NK-92 (cell line): ENCODE results near the gene SRPX2.
"Not testable (repeated sequence)": the region's sequence is repeated elsewhere in the genome, so short reads cannot be mapped to it uniquely, and the experiment has no call there.

Source experiments
- DNase-seq: peaks from one replicate; lab custom pipeline; 2025; ENCODE audit not compliant: unreplicated experiment; lab: John Stamatoyannopoulos, UW

SRPX2 gene

DNA sequence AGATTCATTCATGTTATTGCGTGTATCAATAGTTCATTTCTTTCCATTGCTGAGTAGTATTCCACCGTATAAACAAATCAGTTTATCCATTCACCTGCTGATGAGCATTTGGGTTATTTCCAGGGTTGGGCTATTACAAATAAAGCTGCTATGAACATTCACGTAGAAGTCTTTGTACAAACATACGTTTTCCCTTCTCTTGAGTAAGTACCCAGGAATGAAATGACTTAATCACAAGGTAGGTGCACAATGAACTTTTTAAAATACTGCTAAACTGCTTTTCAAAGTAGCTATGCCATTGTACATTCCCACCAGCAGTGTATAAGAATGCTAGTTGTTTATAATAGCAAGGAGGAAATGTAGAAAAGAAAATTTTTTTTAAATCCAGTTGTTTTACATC is 52.0 kb downstream of the SRPX2 start:
- no peak for DNase-seq

DNA sequence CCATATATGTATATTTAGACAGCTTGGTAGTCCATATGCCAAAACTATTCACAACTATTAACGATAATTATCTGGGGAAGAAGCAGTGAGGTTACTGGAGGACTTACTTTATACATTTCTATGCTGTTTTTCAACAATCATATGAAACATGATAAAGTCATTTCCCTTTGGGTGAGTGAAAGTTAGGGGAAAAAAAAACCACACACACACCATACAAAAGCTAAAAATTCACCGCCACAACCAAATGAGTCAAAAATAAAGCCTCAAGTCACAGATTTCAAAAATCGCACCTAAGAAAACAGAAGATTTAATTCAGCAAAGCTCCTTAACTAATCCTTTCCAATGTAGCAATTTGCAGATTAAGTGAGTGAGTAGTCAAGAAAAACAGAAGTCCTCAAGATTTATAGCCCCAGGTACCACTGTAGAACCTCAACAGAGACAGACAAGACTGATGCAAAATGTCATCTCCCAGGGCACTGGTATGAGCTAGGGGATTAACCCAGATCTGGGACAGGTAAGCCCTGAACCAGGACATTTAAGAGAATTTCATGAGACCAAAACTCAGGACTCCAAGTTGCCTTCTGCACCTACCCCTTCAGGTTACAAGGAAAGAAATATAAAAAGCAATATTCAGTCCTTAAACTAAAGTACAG is 52.8 kb downstream of the SRPX2 start:
- no peak for DNase-seq

DNA sequence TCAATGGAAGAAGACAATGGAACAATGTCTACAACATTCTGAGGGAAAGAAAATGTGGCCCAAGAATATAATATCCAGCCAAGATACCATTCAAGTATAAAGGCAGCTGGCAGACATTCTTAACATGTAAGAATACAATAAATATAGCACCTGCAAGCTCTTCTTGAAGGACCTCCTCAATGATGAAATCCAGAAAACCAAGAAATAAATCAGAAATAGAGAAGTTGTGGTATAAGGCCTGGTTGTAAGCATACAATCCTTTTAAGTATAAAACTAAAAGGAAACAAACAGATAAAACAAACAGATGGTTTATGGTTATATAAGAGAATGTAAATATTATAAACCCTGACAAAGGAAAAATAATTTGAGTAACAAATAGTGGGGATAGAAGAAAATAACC is 54.6 kb downstream of the SRPX2 start:
- no peak for DNase-seq

DNA sequence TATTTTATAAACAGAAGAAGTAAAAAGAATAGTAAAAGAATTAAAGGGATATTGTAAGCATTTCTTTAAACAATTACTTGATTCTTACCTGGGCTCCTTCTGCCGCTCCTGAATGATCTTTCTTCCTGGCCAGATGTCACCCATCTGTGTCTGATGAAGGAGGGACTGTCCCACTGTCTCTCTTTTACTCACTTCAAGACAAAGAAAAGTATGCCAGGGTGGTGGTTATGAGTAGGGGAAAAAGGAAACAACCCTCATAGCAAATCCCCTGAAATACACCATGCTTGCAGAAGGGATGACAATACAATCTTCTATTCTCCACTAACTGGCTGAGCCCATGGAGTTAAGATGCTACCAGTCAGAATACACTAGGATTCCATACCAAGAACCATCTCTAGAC is 56.8 kb downstream of the SRPX2 start:
- no peak for DNase-seq

DNA sequence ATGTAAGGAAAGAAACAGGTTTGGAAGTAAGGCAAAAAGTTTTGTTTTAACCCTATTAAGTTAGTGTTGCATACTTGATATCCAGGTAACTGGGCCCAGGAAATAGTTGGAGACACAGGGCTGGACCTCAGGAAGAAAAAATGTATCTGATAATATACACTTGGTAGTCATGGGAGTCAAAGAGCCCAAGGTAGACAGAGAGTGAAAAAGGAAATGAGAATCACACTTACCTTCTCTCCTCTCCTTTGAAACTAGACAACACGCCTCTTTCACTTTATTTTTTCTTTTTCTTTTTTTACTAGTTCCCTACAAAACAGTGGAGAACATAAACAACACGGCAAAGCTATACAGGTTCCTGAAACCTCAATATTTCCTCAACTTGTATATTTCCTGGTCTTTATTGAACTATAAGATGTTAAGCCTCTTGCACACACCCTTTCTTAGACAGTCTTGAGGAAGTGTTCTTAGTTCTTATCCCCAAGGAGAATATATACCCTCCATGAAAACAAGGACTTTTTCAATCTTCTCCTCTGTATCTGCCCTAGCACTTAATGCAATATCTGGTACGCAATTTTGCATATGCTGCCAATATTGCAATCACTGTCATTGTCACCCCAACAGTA is 60.7 kb downstream of the SRPX2 start:
- DNase-seq = no peak

DNA sequence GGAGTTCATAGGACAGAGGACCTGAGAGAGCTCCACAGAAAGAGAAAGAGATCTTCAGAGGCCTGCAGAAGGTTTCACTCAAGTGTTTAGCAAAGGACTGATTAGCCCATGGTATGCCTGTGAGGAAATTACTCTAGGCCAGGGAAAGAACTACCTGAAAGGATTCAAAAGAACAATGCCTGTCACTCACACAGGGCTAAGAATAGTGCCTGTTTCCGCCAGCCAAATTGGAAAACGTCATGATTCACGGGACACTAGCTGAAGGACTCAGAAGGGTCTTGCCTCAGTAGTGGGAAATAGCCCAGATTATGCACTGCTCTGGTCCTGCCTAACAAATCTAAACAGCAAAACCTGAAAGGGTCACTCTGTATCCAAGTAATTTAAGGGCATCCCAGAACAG is 66.8 kb downstream of the SRPX2 start:
- no peak for DNase-seq

DNA sequence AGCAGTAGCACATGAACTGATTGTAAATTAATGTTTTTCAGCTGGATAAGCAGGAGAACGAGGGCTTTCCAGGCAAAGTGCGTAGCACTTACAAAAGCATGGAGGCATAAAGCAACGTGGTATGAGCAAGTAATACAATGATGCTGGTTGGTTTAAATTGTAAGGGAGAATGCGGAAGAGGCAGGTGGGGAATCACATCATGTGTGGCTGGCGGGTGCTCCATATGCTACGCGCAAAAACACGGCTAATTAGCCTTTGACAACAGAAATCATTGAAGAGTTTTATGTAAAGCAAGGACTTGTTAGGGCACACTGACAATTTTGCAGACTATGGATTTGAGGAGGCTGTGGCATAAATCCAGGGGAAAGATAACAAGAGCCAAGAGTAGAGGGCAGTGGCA is 73.4 kb downstream of the SRPX2 start:
- no peak for DNase-seq

DNA sequence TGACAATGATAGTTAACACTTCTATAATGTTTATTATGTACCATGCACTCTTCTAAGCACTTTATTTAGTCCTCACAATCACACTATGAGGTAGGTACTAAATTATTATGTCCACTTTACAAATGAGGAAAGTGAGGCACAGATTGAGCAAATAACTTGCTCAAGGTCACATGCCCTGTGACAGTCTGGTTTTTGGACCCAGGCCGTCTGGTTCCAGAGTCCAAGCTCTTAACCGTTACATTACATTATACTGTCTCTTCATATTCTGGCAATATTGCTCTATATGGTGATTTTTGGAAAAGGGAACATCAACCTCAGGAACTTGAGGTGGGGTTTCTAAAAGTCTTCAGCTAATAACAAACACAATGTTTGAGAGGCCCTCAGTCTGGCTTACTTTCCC is 75.1 kb downstream of the SRPX2 start:
- DNase-seq = no peak

DNA sequence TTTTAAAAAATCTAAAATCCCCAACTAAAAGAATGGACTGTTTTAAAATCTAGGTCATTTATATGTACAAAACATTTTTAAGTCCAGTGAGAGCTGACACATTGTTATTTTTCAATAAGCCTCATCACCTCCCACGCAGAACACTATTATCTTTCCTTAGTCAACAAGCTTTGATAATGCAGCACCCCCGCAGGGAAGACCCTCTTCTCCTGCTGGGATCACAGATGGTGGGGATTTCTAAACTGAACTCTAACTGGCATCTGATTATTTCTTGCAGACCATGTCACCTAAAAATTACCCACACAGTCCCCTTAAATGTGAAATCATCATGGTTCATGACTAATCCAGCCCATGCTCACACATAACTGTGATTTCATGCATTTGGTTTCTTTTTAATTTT is 76.3 kb downstream of the SRPX2 start:
- DNase-seq = no peak

DNA sequence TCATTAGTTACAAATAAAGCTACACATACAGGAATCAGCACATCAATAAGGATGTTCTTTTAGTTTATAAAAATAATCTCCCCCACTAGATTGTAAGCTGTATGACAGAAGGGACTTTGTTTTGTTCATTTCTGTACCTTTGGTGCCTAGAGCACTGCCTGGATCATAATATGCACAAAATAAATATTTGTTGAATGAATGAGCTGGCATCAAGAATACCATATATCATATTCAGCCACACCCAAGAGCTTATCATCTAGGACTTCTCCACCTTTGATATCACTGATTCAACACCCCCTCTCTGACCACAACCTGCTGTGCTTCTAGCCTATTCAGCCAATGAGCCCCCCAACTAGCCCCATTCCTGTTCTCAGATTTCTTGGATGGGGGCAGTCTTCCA is 77.3 kb downstream of the SRPX2 start:
- DNase-seq = no peak

DNA sequence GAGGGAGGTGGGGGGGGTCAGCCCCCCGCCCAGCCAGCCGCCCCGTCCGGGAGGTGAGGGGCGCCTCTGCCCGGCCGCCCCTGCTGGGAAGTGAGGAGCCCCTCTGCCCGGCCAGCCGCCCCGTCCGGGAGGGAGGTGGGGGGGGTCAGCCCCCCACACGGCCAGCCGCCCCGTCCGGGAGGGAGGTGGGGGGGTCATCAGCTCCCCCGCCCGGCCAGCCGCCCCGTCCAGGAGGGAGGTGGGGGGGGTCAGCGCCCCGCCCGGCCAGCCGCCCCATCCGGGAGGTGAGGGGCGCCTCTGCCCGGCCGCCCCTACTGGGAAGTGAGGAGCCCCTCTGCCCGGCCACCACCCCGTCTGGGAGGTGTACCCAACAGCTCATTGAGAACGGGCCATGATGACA is 80.0 kb downstream of the SRPX2 start:
- DNase-seq = not testable (repeated sequence)
